ENCODE measurements around the gene SLC5A10. TPM values are rescaled to one million over a fixed set of nuclear protein-coding genes. Genes with fewer than 3 reads are reported as not detected.
"Not testable (repeated sequence)": the region's sequence is repeated elsewhere in the genome, so short reads cannot be mapped to it uniquely, and the experiment has no call there.

Gene SLC5A10
- total RNA-seq, 1 experiment from 2014 or later = not detected

DNA sequence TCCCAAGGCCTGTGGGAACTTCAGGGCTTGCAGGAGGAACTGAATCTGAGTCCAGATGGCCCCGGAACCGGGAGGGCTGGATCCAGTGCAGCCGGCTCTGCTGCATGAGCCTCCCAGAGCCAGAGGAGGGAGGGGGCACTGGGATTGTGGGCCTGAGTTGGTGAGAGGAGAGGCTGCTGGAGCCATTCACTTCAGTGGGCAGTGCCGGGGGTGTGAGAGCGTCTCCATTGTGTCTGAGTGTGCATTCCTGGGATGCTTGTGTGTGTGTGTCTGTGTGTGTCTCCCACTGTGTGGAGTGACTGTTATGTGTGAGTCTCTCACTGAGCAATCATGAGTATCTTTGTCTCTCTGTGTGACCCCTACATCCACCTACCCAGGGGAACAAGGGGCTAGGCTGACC is 77.8 kb downstream of the SLC5A10 start:
- H3K27me3 ChIP-seq (ENCODE audit: insufficient read depth, low read length); H2BK15ac ChIP-seq (ENCODE audit: low read depth, low read length); H3K9me3 ChIP-seq (ENCODE audit: control insufficient read depth, low read depth, low read length); H2BK120ac ChIP-seq (ENCODE audit: low read depth, low read length, poor library complexity, severe bottlenecking); H3K9me3 Mint-ChIP-seq; H4K20me1 ChIP-seq (ENCODE audit: control insufficient read depth, insufficient read depth, insufficient read length); H3K18ac ChIP-seq (ENCODE audit: insufficient read length, low read depth, low read length); H3K4me1 Mint-ChIP-seq; H3K23me2 ChIP-seq (ENCODE audit: insufficient read length, low read depth, low read length, poor library complexity, severe bottlenecking); H3T11ph ChIP-seq (ENCODE audit: low read length); H2BK5ac ChIP-seq (ENCODE audit: insufficient read length, low read length); H2BK12ac ChIP-seq (ENCODE audit: insufficient read length, low read depth, low read length); H3K56ac ChIP-seq (ENCODE audit: insufficient read length, low read depth, low read length); H3K9ac ChIP-seq (ENCODE audit: extremely low read depth, insufficient read length, low read length); H3K14ac ChIP-seq (ENCODE audit: insufficient read depth, low read length); H3K4me1 ChIP-seq (ENCODE audit: insufficient read depth, low read length); H4K5ac ChIP-seq (ENCODE audit: insufficient read length, low read depth, low read length); H3K79me2 ChIP-seq (ENCODE audit: insufficient read depth, low read length); H2AK5ac ChIP-seq (ENCODE audit: insufficient read length, low read length); H3K4ac ChIP-seq (ENCODE audit: low read depth, low read length); H3K23ac ChIP-seq (ENCODE audit: insufficient read length, low read depth, low read length); H3K27ac Mint-ChIP-seq; DNase-seq; H3K79me1 ChIP-seq (ENCODE audit: insufficient read depth, low read depth, low read length, poor library complexity, severe bottlenecking); H2AFZ ChIP-seq (ENCODE audit: low read length); H3K36me3 Mint-ChIP-seq (ENCODE audit: insufficient read depth in 1 of 3, low read depth in 3 of 3); H3K27ac ChIP-seq (ENCODE audit: insufficient read length, low read depth, low read length); H3K4me2 ChIP-seq (ENCODE audit: insufficient read depth, insufficient read length, low read length); H4K91ac ChIP-seq (ENCODE audit: insufficient read length, low read depth, low read length); H3K27me3 Mint-ChIP-seq (ENCODE audit: low read depth); H4K8ac ChIP-seq (replicated peaks; ENCODE audit: insufficient read length, low read depth, low read length); H2BK20ac ChIP-seq (ENCODE audit: low read depth, low read length, poor library complexity, severe bottlenecking): not testable (repeated sequence)
- no CpG with 5 or more reads among the region's 5 CpGs for WGBS (ENCODE audit: extremely low coverage, insufficient read length, low lambda C conversion rate)
- peak overlapping the region in 1 of 2 experiments; percentile 23; a peak in 1 of 5 replicates for H3K4me3 Mint-ChIP-seq

- H4K8ac ChIP-seq (replicated peaks; ENCODE audit: insufficient read length, low read depth, low read length); H3K79me2 ChIP-seq (ENCODE audit: insufficient read depth, low read length); H4K91ac ChIP-seq (ENCODE audit: insufficient read length, low read depth, low read length); H3K36me3 Mint-ChIP-seq (ENCODE audit: insufficient read depth in 1 of 3, low read depth in 3 of 3); H2BK20ac ChIP-seq (ENCODE audit: low read depth, low read length, poor library complexity, severe bottlenecking); H3K4me1 ChIP-seq (ENCODE audit: insufficient read depth, low read length); H2BK5ac ChIP-seq (ENCODE audit: insufficient read length, low read length); H3K27me3 Mint-ChIP-seq (ENCODE audit: low read depth); H2BK15ac ChIP-seq (ENCODE audit: low read depth, low read length); H3K23ac ChIP-seq (ENCODE audit: insufficient read length, low read depth, low read length); H3K18ac ChIP-seq (ENCODE audit: insufficient read length, low read depth, low read length); H3K9me3 Mint-ChIP-seq; H3K27me3 ChIP-seq (ENCODE audit: insufficient read depth, low read length); H4K20me1 ChIP-seq (ENCODE audit: control insufficient read depth, insufficient read depth, insufficient read length); H3K9me3 ChIP-seq (ENCODE audit: control insufficient read depth, low read depth, low read length); H2AFZ ChIP-seq (ENCODE audit: low read length); H3K27ac Mint-ChIP-seq; H3K56ac ChIP-seq (ENCODE audit: insufficient read length, low read depth, low read length); H3K4me1 Mint-ChIP-seq; H3K4me3 Mint-ChIP-seq; H4K5ac ChIP-seq (ENCODE audit: insufficient read length, low read depth, low read length); H3T11ph ChIP-seq (ENCODE audit: low read length); H3K9ac ChIP-seq (ENCODE audit: extremely low read depth, insufficient read length, low read length); DNase-seq; H3K23me2 ChIP-seq (ENCODE audit: insufficient read length, low read depth, low read length, poor library complexity, severe bottlenecking); H2BK12ac ChIP-seq (ENCODE audit: insufficient read length, low read depth, low read length); H3K27ac ChIP-seq (ENCODE audit: insufficient read length, low read depth, low read length); H2BK120ac ChIP-seq (ENCODE audit: low read depth, low read length, poor library complexity, severe bottlenecking); H3K79me1 ChIP-seq (ENCODE audit: insufficient read depth, low read depth, low read length, poor library complexity, severe bottlenecking); H3K4me2 ChIP-seq (ENCODE audit: insufficient read depth, insufficient read length, low read length); H2AK5ac ChIP-seq (ENCODE audit: insufficient read length, low read length); H3K4ac ChIP-seq (ENCODE audit: low read depth, low read length); H3K14ac ChIP-seq (ENCODE audit: insufficient read depth, low read length): not testable (repeated sequence)
- no CpG with 5 or more reads among the region's 5 CpGs for WGBS (ENCODE audit: extremely low coverage, insufficient read length, low lambda C conversion rate)
These were observed 78.9 kb downstream of the SLC5A10 start for GRCh38 chr17:19030771-19031449.
